ENCODE data around the gene NPIPB2.
A peak's percentile ranks its signal among the peaks of the same experiment; 100 is the strongest.
"Not testable (repeated sequence)": the region's sequence is repeated elsewhere in the genome, so short reads cannot be mapped to it uniquely, and the experiment has no call there.

NPIPB2 gene

GRCh38 chr16:11941945-11942344 lies at the start of gene NPIPB2:
Gene NPIPB2, minus strand, starts transcription at chr16:11942045. Its CDS starts 0 bp downstream, at chr16:11942045.
- not testable (repeated sequence) for DNase-seq (ENCODE audit: low read depth, low spot score)

GRCh38 chr16:11990702-11991390 lies 49.0 kb upstream of the NPIPB2 start:
- DNase-seq (ENCODE audit: low read depth, low spot score): no peak

- DNase-seq (ENCODE audit: low read depth, low spot score): no peak
Measured at GRCh38 chr16:11988258-11988978, 46.6 kb upstream of the NPIPB2 start.

GRCh38 chr16:11986521-11987057 lies 44.7 kb upstream of the NPIPB2 start:
- DNase-seq (ENCODE audit: low read depth, low spot score): peak; percentile 20

GRCh38 chr16:11985250-11985649 lies 43.4 kb upstream of the NPIPB2 start:
- no peak for DNase-seq (ENCODE audit: low read depth, low spot score)

GRCh38 chr16:11980136-11980844 lies 38.4 kb upstream of the NPIPB2 start:
- DNase-seq (ENCODE audit: low read depth, low spot score): no peak

GRCh38 chr16:11979013-11979672 lies 37.3 kb upstream of the NPIPB2 start:
- no peak for DNase-seq (ENCODE audit: low read depth, low spot score)

GRCh38 chr16:11978080-11978479 lies 36.2 kb upstream of the NPIPB2 start:
- DNase-seq (ENCODE audit: low read depth, low spot score): no peak

- peak; percentile 51 for DNase-seq (ENCODE audit: low read depth, low spot score)
Measured at GRCh38 chr16:11977376-11978041, 35.7 kb upstream of the NPIPB2 start.

GRCh38 chr16:11976850-11977375 lies 35.1 kb upstream of the NPIPB2 start:
- DNase-seq (ENCODE audit: low read depth, low spot score): peak; percentile 27

- DNase-seq (ENCODE audit: low read depth, low spot score): no peak
Measured at GRCh38 chr16:11973070-11973469, 31.2 kb upstream of the NPIPB2 start.

GRCh38 chr16:11972128-11972527 lies 30.3 kb upstream of the NPIPB2 start:
- DNase-seq (ENCODE audit: low read depth, low spot score): no peak

- not testable (repeated sequence) for DNase-seq (ENCODE audit: low read depth, low spot score)
Measured at GRCh38 chr16:11970292-11970691, 28.4 kb upstream of the NPIPB2 start.

GRCh38 chr16:11968577-11968976 lies 26.7 kb upstream of the NPIPB2 start:
- no peak for DNase-seq (ENCODE audit: low read depth, low spot score)

- no peak for DNase-seq (ENCODE audit: low read depth, low spot score)
Measured at GRCh38 chr16:11967195-11967911, 25.5 kb upstream of the NPIPB2 start.

- DNase-seq (ENCODE audit: low read depth, low spot score): no peak
Measured at GRCh38 chr16:11966173-11966572, 24.3 kb upstream of the NPIPB2 start.

- DNase-seq (ENCODE audit: low read depth, low spot score): peak; percentile 21
Measured at GRCh38 chr16:11964761-11965551, 23.1 kb upstream of the NPIPB2 start, which contains the start of gene TNFRSF17. Gene TNFRSF17, plus strand, starts transcription at chr16:11965210. Its CDS starts 115 bp downstream, at chr16:11965325.

GRCh38 chr16:11963706-11964105 lies 21.9 kb upstream of the NPIPB2 start:
- no peak for DNase-seq (ENCODE audit: low read depth, low spot score)

GRCh38 chr16:11962978-11963377 lies 21.1 kb upstream of the NPIPB2 start:
- DNase-seq (ENCODE audit: low read depth, low spot score): not testable (repeated sequence)
